C4-2B (cell line): ENCODE measurements around the gene VWC2L.

ENCODE experiments used
- CTCF ChIP-seq: fragments of 450-650 bp; conservative IDR thresholded peaks from 2 replicates; pipeline ENCODE4 v1.5.1; 2017; ENCODE audit warnings: mild to moderate bottlenecking
- ZFX ChIP-seq: fragments of 450-650 bp; IDR thresholded peaks from 2 replicates; pipeline ENCODE4 v1.6.1; 2017

GRCh38 chr2:214482728-214483127 lies 71.9 kb downstream of the VWC2L start:
- TF ChIP-seq CTCF (no peak), ZFX (no peak)
